Activated CD4-positive, CD25-positive, alpha-beta regulatory T cell treated with anti-CD3 and anti-CD28 coated beads, Interleukin-2, amount 50 U/mL, for 24 hours (primary cell): ENCODE data around the gene C1QTNF3.
A peak's percentile ranks its signal among the peaks of the same experiment; 100 is the strongest.
"Not testable (repeated sequence)": the region's sequence is repeated elsewhere in the genome, so short reads cannot be mapped to it uniquely, and the experiment has no call there.

Experiments used
- ATAC-seq, 2 donors: fragments of 150-1000 bp; cut with Tn5 transposase; one replicate each; pipeline ENCODE4 v1.10.0; 2021; ENCODE audit warnings: mild to moderate bottlenecking in 1 of 2, moderate library complexity in 1 of 2

C1QTNF3 gene

DNA sequence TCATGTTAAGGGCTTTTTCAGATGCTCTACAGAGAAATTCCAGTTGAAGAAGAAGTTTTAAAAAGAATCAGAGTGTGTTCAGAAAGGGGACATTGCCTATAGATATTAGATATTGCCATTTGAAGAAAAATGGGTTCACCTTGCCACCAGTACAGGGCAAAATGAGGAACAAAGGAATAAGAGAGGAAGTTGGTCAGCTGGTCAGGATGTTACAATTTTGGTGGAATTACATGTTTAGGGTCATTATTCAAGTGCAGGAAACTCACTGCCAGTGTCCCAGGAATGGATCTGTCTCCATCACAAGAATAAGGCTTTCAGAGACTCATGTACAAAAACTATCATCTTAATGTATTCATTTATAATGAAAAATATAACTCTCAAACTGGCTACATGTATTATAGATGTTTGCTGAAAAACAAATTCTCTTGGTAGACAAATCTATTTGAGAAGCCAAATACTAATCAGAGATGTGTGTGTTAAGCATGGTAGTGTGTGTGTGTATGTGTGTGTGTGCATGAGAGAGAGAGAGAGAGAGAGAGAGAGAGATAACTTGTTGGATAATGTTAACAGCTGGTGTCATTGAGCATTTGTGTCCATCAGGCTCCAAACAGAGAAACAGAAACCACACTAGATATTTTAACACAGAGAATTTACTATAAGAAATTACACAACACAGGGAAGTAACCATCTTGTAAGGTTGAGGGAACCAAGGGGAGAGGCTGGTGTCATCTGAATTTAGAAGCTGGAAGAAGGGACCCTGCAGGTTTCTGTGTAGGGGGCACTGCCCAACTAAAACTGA, 5.0 kb upstream of the C1QTNF3 start:
- no peak for ATAC-seq

DNA sequence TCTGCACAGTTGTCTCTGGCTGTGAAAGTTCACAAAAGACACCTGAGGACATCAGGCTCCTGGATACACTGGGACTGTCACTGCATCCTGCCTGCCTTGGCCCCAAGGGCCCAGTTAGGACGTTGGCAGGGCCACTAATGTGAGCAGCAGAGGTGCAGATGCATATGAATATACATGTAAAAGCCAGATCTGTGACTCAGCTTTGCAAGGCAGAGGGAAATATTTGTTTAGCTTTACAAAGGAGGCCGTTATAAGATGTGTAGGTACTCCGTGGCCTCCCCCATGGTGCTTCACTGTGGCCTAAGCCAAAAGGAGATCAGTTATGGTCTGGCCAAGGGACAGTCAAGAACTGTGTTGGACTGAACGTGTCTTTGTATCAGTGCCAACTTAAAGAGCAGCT, 4.1 kb upstream of the C1QTNF3 start:
- no peak for ATAC-seq

DNA sequence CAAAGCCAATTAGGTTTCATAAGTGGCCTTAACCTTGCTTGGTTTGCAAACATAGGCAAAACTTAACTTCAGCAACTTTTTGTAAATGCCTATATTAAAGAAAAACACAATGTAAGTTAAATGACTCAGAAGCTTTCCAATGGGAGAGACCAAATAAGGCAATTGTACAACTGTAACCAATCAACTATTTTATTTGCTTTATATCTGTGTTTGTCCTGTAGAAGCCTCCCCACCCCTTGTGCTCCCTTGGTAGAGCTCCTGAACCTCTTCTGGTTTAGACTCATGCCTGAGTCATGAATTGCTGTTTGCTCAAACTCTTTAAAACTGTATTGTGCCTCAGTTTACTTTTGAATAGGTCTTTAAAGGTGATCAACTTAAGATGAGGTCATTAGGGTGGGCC, 3.0 kb upstream of the C1QTNF3 start:
- no peak for ATAC-seq

DNA sequence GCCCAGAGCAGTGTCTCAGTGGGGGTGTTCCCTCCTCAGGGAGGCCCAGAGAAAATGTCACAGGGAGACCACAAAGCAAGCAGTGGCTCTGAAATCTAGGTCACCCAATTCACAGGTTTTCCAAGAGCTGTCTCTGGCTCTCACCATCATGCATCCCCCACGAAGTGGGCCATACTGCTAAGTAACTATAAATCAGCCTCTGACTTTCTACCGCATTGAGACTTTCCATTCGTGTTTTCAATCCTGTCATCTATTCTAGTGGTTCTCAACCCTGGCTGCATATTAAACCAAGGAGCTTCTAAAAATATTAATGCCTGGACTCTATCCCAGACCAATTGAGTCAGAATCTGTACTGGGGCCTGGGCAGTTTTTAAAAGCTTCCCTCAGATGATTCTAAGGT, 2.0 kb upstream of the C1QTNF3 start:
- ATAC-seq = no peak

DNA sequence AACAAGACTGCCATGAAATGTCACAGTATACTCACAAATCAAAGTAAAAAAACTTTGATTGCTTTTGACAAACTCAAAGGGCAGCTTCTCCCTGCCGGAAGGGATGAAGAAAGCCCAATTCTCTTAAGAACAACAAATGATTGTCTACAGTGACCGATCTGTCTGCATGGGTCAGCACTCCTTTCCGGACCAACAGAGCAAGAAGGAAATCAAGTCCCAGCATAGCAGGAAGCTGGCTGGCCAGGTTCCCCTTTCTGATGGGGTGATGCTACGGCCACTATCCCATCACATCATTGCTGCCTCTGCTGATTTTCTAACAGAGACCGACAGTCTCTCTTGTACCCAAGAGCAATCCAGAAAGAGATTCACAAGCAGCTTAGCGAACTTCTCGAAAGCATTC, 692 bp downstream of the C1QTNF3 start:
- no peak for ATAC-seq

DNA sequence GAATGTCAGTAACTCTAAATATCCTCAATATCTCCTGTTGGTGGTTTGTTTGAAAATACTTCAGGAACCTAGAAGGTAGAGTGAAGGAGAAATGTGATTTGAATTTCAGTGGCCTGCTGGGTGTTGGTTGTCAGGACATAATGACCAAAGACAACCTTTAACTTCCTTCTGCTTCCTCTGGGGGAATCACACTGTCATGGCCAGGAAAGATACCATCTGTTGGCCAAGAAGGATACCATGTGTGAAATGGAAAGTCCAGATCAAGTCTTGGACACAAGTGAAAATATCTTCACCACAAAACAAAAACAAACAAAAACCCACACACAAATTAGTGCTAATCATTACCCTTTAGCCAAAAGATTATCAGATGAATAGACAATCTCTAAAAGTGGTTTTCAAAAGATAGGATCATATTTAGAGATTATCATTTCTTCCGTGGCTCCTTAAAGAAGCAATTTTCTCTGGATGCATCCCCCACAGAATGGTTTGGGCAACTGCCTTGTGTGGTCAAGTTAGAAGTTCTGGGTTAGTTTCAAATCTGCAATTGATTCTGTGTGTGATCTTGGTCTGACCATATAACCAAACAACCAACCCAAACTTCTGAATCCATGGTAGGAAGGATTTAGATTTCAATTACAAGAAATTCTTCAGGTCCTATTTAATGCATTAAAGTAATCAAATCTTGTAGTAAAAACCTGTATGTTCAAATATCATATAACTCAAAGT, 1.6 kb downstream of the C1QTNF3 start:
- no peak for ATAC-seq

DNA sequence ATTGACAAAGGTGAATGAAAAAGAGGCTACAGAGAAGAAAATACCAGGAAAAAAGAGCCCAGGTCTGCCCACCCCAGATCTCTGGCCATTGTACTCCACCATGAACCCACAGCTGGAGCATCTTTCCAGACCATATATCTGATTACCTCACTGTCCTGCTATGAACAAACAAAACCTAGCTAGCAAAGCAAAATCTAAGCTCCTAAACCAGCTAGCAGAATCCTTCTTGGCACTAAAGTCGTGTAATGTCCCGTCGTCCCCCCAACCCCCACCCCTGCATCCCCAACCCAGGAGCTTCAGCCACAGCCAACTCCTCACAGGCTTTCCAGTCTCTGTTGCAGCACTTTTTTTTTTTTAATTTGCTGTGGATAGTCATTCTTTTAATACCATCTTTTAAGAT, 2.5 kb downstream of the C1QTNF3 start:
- no peak for ATAC-seq

DNA sequence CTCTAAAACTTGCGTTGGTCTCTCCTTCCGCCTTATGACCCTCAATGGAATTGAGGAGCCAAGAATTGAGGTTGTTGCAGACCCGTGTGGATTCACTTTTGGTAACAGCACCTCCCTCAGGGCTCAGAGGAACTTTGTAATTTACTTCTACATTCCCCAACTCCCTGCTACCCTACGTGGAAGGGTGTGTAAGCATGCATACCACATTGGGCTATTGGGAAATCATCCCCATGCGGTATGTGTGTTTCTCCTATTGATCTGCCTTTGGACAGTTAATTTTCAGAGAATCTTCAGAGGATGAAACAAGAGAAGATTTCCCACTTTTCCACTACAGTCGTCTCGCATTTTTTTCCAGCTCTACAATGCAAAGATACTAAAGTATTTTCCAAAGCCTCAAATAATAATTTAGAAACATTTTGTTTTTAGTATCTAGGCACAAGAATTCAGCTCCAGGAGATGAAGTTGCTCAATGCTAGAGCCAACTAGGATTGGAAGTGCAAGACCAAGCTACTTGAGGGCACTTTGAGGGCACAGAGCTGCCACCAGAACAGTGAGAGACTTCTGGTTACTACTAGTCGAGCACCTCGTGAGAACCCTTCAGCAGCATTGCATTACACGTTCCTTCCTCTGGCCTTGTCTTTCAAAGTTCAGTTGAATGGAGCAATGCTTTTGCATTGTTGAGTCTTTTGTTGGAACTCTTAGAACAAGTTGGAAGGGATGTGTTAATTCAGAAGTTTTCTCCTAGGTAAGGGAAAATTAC, 3.4 kb downstream of the C1QTNF3 start:
- ATAC-seq = no peak

DNA sequence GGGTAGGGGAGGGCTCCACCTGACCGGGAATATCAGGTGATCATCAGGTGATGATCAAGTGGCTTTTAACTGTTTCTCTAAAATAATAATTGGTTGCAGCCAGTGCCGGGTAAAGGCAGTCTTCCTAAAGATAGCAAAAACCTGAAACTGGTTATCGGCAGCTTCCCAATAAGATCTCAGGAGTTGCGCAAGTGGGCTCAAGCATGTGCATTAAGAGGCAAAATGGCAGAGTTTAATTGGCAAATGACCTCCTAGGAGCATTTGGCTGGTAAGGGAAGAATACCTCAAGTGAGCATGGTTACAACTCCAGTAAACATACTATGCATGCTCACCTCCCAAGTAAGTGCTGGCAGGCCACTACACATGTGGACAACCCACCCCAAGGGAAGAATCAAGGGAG, 4.2 kb downstream of the C1QTNF3 start:
- no peak for ATAC-seq

DNA sequence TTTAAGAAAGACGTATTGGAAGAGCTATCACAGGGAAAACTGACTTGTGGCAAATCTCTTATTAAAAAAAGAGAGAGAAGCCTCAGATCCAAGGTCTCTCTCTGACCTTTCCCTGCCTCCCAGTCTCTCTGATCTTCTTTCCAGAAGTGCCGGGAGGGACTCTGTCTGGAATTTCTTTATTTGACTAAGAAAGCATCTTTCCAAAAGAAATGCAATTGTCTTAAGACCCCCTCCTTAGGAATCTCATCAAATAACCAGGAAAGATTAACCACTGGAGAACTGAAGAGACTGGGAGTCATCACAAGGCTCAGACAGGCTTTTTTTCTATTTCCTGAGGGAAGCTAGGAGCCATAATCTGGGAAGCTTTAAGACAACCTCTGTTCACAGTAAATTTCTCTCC, 4.6 kb downstream of the C1QTNF3 start:
- no peak for ATAC-seq

DNA sequence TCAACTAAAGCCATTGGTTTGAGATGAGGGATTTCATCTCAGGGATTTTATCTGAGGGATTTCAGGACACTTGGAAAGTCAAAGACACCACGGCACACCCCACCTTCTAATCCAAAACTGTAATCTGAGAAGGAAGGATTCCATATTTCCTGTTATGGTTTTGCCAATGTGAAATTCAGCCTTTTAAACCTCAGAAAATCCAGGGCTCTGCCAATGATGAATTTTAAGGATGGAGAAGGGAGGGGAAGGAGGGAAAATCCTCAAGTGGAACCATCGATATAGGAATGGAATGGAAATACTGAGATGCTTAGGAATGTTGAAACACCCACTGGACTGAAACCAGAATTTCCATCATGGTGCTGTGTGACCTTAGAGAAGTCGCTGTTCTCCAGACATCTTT, 5.3 kb downstream of the C1QTNF3 start:
- no peak for ATAC-seq

DNA sequence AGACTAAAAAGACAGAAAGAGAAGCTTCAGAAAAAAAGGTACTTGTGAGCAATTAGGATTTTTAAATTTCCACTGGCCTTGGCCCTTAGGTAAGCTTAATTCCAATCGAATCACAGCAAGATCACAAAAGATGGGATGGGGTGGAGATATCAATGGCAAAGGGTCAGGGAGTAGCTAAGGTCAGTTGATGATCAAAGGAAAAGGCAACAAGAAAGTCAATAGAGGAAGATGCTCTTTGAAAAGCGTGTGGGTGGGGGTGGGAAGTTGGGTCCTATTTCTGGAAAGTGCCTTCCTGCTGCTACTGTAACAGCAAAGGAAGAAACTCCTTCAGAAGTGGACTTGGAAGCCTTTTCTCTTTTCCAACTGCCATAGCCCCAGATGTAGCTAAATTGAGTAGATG, 7.3 kb downstream of the C1QTNF3 start:
- no peak for ATAC-seq

DNA sequence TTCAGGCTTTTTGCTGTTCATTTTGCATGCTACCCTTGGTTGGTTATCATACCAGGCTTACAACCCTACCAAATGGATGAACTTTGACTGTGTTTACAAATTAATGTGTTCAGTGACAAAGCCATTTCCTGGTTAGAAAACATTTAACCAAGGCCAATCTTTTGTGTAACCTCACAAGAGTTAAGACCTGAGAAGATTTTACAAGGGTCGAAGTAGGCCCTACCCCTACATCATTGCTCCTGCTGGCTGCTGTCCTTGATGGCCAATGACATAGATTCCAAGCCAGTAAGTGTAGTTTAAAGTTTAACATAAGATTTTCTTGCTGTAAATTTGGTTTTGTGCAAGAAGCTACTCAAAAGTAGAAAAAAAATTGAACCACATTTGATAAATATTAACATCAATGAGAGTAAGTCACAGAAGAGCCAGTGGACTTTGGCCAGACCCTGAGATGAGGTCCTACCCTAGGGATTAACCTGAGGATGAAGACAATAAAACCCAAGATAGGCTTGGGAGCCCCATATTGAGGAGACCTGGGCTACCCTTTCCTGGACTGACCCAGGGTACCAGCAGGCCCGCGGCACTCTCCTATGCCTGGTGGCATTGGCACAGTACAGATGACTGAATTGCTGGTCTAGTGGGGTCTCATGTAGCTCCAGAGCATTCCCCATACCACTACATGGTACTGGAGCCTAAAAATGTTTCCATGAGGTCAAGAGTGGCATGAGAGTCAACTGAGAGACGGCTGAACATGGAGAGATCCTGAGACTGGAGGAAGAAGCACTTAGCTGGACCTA, 8.3 kb downstream of the C1QTNF3 start:
- no peak for ATAC-seq

DNA sequence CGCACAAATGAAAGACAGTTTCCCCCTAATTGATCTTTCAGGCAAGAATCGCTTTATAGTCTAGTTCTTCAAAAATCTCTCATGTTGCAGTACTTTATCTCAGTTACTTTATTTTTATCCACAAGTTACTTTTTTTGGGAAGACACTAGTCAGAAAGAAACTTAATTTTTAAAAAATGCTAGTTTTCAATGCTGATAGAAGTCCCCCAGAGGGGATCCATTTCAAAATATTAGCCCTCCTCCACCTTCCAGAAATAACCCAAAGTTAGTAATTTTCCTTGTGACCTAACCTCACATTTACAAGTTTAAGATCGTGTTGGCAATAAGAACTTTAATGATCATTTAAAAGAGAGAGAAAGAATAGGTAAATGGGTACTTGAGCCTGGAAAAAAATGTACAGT, 11.0 kb downstream of the C1QTNF3 start:
- ATAC-seq = no peak

DNA sequence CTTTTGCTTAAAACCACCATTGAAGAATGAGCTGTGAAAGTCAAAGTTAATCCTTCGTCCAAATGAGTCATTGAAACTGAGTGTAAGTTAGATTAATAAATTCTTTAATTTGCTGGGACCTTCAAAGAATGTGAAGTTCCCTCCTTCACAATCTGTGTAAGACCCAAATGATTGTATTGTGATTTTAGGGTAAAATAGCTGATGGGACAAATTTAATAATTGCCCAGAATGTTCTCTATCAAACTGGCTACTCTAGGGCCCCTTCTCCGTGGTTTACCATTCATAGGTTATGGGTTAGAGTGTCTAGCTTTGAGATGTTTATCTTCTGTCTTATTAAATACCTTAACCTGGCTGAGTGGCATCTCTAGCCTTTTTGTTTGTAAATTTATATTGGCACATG, 11.9 kb downstream of the C1QTNF3 start:
- ATAC-seq = no peak

DNA sequence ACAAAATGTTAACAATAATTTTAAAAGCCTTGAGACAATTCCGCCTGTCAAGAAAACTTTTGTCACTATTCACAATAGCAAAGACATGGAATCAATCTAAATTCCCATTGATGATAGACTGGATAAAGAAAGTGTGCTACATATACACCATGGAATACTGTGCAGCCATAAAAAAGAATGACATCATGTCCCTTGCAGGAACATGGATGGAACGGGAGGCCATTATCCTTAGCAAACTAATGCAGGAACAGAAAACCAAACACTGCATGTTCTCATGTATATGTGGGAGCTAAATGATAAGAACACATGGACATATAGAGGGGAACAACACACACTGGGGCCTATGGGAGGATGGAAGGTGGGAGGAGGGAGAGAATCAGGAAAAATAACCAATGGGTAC, 12.4 kb downstream of the C1QTNF3 start:
- ATAC-seq = not testable (repeated sequence)

DNA sequence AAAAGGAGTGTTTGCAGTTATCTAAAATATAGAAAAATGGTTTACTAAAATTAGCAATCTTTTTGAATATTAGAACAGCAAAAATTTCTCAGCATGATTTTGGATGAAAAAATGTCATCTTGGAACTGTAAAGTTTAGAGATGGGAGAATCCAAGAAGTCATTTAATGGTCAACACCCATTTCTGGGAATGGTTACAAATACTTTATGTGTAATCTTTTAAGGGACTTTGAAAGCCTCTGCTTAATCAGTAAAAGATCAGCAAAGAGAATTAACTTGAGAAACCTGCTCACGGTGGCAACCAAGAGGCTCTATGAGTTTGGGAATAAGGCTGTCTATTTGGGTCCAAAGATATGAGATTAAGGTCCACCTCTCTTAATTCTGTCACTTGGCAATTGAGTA, 13.0 kb downstream of the C1QTNF3 start:
- no peak for ATAC-seq

DNA sequence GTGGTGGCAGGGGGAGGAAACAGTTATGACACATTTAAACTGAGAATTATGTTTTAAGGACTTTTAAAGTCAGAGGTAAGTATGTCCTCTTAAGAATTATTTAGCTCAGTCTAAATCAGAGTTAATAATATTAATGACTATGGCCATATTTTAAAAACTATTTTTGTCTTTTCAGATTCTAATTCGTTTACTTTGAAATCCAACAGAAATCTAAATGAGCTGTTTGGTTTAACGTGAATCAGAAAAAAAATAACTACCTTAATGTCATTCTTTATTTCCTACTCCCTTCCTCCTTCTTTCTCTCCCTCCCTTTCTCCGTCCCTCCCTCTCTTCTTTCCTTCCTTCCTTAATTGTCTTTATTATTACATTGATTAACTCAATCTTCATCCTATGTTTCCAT, 14.7 kb downstream of the C1QTNF3 start:
- ATAC-seq = no peak

DNA sequence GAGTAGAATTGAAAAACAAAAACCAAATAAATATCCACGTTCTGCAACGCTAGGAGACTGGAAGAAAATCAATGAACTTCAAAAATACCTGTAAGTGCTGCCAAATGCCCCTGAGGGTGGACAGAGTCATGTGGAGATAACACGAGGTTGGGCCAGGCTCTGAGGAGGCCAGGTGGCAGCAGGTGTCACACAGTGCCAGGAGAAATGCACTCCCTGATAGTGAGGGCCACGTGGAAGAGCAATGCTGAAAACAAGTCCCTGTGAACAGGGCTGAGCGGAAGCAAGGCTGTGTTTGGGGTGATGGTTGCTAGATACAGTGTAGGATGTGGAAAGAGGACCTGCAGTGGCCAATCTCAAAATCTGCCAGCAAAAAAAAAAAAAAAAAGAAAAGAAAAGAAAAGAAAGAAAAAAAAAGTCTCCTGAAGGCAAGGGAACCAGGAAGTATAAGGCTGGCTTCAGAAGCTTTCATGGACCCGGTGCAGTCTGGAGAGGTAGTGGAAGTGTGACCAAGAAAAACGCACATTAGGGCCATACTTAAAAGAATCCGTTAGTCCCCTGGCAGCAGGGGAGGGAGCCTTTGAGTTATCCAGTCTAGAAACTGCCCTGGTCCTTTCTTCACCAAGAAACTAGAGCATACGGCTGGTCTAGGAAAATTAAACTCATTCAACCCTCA, 16.8 kb downstream of the C1QTNF3 start:
- ATAC-seq = no peak

DNA sequence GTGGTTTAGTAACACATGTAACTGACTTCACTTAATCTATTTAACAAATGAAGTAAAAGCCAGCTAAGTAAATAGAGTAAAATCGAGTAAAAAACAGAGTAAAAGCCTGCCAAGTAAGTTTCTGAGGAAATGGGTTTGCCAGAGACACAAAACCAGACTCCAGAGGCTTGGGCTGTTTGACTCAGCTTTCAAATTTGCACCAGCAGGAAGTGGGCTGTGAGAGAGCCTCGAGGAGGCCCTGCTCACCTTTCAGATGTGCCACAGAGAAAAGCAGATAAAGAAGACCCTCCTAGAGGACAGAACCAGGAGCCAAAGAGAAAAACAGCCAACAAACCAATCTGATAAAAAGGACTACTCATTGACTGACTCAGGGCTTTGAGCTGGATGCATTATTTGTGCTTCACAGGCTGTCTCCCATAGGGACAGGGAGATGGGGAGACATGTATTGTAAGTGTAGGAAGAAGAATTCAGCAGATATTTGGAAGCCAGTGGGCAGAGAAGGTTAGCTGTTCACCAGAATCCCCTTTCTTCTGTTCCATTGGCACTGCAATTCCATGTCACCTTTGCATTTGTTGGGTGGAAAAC, 20.8 kb downstream of the C1QTNF3 start:
- peak; percentile 58 to 64 for ATAC-seq

DNA sequence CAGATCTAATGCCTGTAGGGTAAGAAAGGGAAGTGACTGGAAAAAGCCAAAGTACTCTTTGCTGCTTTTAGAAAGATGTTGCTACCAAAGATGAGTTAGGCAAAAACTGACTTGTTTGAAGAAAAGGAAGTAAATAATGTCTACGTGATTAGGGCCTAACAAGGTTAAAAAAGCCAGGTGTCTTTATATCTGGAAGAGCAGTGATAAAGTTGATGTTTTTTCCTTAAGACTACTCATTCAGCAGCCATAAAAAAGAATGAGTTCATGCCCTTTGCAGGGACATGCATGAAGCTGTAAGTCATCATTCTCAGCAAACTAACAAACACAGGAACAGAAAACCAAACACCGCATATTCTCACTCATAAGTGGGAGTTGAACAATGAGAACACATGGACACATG, 21.7 kb downstream of the C1QTNF3 start:
- ATAC-seq = no peak

DNA sequence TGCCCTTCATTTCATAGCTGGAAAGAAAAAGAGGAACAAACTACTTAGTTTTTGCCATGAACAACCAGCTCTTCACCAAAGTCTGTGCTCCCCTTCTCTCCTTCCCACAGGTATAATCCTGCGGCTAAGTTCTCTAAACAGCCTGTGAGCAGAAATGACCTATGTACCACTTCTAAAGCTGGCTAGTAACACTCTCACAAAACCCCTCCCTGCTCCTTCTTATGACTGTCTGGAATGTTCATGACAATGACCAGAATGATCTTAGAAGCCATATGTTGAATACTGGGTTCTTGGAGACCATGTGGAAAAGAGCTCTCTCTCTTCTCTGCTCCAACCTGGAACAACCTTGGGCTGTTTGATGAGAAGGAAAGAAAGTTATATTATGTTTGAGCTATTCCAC, 22.3 kb downstream of the C1QTNF3 start:
- no peak for ATAC-seq
